ENCODE results near the gene BRD8. TPM values are rescaled to one million over a fixed set of nuclear protein-coding genes. Genes with fewer than 3 reads are reported as not detected.

Gene BRD8
- total and polyA plus RNA-seq, 10 of the 15 experiments (the other 5 are each of a cell fraction or from before 2014, with no cell fraction given): 28.1 to 78.5 (median 44.5) TPM

DNA sequence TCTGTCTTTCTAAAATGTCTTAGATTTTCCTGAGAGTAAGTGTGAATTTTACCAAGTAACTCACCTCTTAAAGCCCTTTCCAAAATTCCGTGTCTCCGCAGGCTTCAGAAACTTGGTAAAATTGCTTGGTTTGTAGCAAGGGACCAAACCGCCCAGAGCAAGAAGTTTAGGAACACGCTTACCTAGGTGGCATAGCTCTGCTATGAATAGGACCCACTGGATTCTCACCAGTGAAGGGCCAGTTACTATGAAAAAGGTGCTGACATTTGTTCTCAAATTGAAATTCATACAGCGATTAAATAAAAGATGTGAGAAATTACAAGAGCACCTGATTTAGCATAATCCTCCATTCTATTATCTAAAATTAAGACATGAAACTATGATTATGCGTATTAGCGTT lies 45.9 kb downstream of the BRD8 start:
- ChIA-PET SMC1A (ENCODE audit: uncharacterized antibody, unreplicated experiment) (interaction anchor here (0.6 to 3.6 kb wide), 14 partner anchors 11 to 390 kb away, joined by 3 to 87 read pairs (median 6); no protein-coding TSS in a partner anchor), CTCF (interaction anchor here (0.6 to 13.8 kb wide), 27 partner anchors 9 to 509 kb away, joined by 3 to 243 read pairs (median 7); partner anchors contain the start of genes FAM13B and WNT8A), RAD21 (ENCODE audit: unreplicated experiment) (interaction anchor here (1.1 to 3.4 kb wide), 11 partner anchors 19 to 353 kb away, joined by 3 to 59 read pairs (median 6); partner anchors contain the start of gene PKD2L2), POLR2A (interaction anchor here (0.7 kb wide), 1 partner anchor 244 kb away, joined by 3 read pairs; no protein-coding TSS in a partner anchor)
- in situ Hi-C loops (cut with MboI) (loop anchor here (10.0 kb wide), 3 partner anchors 48 to 468 kb away; partner anchors contain the start of gene WNT8A), intact Hi-C loops (cut with micrococcal nuclease; ENCODE audit: unreplicated experiment) (loop anchor here (2.0 to 10.0 kb wide), 2 partner anchors 354 to 508 kb away; no protein-coding TSS in a partner anchor)
- no peaks in the 10 kb centered on the region for H3K9me3 ChIP-seq (replicated peaks; ENCODE audit: control insufficient read depth, insufficient read depth, low read length)
- H3K27ac ChIP-seq (ENCODE audit: control insufficient read depth, insufficient read depth): no peak overlapping the region
- FAIRE-seq (no peak), ATAC-seq (no peak), DNase-seq (ENCODE audit: low read depth, low spot score) (no peak)
- no peaks in the 10 kb centered on the region for H3K36me3 ChIP-seq (ENCODE audit: control insufficient read depth in 2 of 2, insufficient read depth in 2 of 2, low read length in 1 of 2)
- peak overlapping the region; percentile 54; the same call in 1 of the 2 replicates for H3K4me2 ChIP-seq (ENCODE audit: control insufficient read depth, insufficient read depth)
- H2AFZ ChIP-seq (ENCODE audit: control insufficient read depth, low read depth, low read length): peak overlapping the region; percentile 69
- 35% methylated on average over 7 of the region's 7 CpGs for WGBS (ENCODE audit: insufficient coverage, insufficient replicate concordance, low lambda C conversion rate, missing lambda C conversion rate)
- no peak overlapping the region for H3K9ac ChIP-seq (ENCODE audit: control insufficient read depth, insufficient read depth, low read length)
- TF ChIP-seq HCFC1 (IDR thresholded peaks at IDR 0.05; ENCODE audit: low read length) (no peak), CBFB (IDR thresholded peaks at IDR 0.05; ENCODE audit: low read depth) (no peak), WRNIP1 (IDR thresholded peaks at IDR 0.05; ENCODE audit: borderline replicate concordance, low read depth, low read length) (no peak), NR2C1 (IDR thresholded peaks at IDR 0.05) (no peak), GABPA (IDR thresholded peaks at IDR 0.05; ENCODE audit: low read depth) (no peak), HDGF (IDR thresholded peaks at IDR 0.05) (no peak), BHLHE40 (IDR thresholded peaks at IDR 0.05; ENCODE audit: borderline replicate concordance in 1 of 2, low read depth in 2 of 2, low read length in 1 of 2) (no peak), IKZF2 (IDR thresholded peaks at IDR 0.05) (no peak), STAT3 (IDR thresholded peaks at IDR 0.05; ENCODE audit: low read depth, low read length) (no peak), TCF12 (IDR thresholded peaks at IDR 0.05; ENCODE audit: low read depth, low read length) (no peak), MXI1 (IDR thresholded peaks at IDR 0.05; ENCODE audit: low read depth, low read length) (no peak), EGR1 (IDR thresholded peaks at IDR 0.05; ENCODE audit: borderline replicate concordance in 1 of 2, low read depth in 2 of 2, low read length in 2 of 2) (no peak), TCF3 (IDR thresholded peaks at IDR 0.05; ENCODE audit: borderline replicate concordance, insufficient read depth, low read depth, low read length) (no peak), ZNF274 (IDR thresholded peaks at IDR 0.05; ENCODE audit: insufficient read depth, insufficient read length) (no peak), KLF5 (IDR thresholded peaks at IDR 0.05; ENCODE audit: partially characterized antibody) (no peak), ZNF622 (IDR thresholded peaks at IDR 0.05) (no peak)
- TF ChIP-seq, protein P1, sequence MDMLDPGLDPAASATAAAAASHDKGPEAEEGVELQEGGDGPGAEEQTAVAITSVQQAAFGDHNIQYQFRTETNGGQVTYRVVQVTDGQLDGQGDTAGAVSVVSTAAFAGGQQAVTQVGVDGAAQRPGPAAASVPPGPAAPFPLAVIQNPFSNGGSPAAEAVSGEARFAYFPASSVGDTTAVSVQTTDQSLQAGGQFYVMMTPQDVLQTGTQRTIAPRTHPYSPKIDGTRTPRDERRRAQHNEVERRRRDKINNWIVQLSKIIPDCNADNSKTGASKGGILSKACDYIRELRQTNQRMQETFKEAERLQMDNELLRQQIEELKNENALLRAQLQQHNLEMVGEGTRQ (IDR thresholded peaks at IDR 0.05; ENCODE audit: borderline replicate concordance, low read depth, low read length): no peak
- TF ChIP-seq, protein P2, sequence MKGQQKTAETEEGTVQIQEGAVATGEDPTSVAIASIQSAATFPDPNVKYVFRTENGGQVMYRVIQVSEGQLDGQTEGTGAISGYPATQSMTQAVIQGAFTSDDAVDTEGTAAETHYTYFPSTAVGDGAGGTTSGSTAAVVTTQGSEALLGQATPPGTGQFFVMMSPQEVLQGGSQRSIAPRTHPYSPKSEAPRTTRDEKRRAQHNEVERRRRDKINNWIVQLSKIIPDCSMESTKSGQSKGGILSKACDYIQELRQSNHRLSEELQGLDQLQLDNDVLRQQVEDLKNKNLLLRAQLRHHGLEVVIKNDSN (IDR thresholded peaks at IDR 0.05; ENCODE audit: borderline replicate concordance, extremely low read length, insufficient read depth, low read depth, low read length): no peak
- TF ChIP-seq, protein P3, sequence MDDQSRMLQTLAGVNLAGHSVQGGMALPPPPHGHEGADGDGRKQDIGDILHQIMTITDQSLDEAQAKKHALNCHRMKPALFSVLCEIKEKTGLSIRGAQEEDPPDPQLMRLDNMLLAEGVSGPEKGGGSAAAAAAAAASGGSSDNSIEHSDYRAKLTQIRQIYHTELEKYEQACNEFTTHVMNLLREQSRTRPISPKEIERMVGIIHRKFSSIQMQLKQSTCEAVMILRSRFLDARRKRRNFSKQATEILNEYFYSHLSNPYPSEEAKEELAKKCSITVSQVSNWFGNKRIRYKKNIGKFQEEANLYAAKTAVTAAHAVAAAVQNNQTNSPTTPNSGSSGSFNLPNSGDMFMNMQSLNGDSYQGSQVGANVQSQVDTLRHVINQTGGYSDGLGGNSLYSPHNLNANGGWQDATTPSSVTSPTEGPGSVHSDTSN (IDR thresholded peaks at IDR 0.05; ENCODE audit: insufficient replicate concordance, low read depth, low read length): no peak
- no peaks in the 10 kb centered on the region for H3K27me3 ChIP-seq (replicated peaks in 1 of 2; ENCODE audit: control insufficient read depth in 2 of 2, insufficient read depth in 2 of 2, low read length in 1 of 2)
- peak overlapping the region; percentile 60; the same call in 1 of the 2 replicates for H3K4me3 ChIP-seq
- H3K79me2 ChIP-seq (ENCODE audit: control insufficient read depth, insufficient read depth, low read length): no peaks in the 10 kb centered on the region
- BruUV-seq (replicated peaks): no TSS peak
- no peaks in the 10 kb centered on the region for H3K4me1 ChIP-seq (ENCODE audit: control insufficient read depth, insufficient read depth, low read length)
- H4K20me1 ChIP-seq (ENCODE audit: control insufficient read depth, insufficient read depth): no peaks in the 10 kb centered on the region
